GM19372 (cell line): ENCODE measurements around the gene PLAAT5.

ENCODE experiments used
- ATAC-seq: cut with Tn5 transposase; IDR thresholded peaks from one replicate; pipeline ENCODE4 v1.9.1; 2021; ENCODE audit warnings: mild to moderate bottlenecking, low read depth, moderate library complexity; ENCODE audit not compliant: unreplicated experiment

PLAAT5 gene

DNA sequence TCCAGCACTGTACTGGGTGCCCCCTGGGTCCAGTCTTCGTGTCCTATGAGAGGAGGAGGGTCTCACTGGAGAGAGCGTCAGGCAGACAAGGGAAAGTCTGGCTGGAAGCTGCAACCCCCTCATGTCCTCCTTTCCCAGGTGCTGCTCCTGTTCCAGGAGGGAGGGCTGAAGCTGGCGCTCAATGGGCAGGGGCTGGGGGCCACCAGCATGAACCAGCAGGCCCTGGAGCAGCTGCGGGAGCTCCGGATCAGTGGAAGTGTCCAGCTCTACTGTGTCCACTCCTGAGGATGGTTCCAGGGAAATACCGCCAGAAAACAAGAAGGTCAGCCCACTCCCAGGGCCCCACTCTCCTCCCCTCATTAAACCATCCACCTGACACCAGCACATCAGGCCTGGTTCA is 25.1 kb upstream of the PLAAT5 start:
- ATAC-seq = no peak

DNA sequence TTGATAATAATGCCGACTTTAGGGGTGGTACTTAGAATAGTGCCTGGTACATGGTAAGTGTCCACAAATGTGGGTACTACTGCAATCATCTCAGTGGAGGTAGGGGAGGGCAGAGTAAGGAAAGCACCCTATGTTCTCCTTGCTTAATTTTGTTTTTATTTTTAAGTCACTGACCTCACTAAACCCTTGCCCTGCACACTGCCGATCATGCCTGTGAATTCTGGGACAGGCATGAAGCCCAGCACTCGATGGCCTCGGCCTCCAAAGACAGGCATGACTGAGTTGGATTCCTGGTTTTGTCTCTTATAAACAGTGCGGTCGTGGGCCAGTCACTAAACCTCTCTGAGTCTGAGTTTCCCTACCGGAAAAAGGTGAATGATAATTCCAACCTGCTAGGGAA is 21.8 kb upstream of the PLAAT5 start:
- no peak for ATAC-seq

DNA sequence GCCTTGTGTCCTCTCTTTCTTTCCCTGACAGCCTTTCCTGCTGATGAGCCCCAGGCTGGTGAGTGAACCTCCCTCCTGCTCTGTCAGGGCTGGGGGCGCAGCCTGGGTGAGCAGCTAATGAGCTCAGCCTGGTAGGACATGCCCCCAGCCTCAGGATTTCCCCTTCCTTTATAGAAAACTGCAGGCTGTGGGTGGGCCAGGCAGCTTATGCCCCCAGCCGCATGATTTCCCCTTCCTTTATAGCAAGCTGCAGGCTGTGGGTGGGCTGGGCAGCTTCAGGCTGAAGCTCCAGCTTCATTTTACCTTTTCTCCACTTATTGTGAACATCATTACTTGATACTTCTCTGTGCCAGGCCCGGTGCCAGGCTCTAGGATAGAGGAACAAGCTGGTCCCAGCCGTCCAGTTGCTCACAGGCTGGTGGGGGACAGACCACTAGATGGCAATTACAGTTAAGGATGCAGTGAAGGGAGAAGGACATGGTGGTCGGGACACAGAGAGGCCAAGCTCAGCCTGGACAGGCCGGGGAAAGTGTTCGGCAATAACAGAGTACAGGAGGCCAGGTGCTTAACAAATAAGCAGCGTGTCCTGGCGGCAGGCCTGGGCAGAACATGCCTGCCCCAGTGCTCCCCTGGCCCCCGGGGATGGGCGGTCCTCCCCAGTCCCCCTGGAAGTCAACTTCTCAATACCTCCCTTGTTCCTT is 20.2 kb upstream of the PLAAT5 start:
- no peak for ATAC-seq

DNA sequence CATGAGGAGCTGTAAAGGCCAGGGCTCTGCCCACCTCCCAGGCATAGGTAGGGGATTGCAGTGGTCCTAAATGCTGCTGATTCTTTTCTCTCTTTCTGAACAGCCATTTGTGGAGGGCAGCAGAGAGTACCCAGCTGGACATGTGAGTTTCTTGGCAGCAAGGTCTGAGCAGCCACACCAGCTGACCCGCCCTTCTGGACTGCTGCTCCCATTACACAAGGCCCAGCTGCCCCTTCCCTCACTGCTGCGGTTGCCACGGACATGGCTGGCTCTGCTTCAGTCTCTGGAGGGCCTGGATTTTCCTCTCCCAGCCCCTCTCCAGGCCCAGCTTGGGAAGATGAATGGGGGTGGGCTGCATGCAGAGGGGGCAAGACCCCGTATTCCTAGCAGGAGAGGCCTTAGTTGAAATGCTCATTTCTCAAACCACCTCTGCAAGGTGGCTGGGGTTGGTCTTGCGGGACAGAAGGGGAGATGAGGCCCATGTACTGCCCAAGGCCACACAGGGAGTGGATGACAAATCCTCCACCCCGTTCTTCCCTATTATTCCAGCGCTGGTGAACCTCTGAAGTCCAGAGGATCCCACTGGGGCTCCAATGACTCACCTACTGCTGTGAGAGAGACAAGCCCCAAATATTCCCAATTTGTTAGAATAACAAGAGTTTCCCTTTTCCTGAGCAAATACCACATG is 19.5 kb upstream of the PLAAT5 start:
- no peak for ATAC-seq

DNA sequence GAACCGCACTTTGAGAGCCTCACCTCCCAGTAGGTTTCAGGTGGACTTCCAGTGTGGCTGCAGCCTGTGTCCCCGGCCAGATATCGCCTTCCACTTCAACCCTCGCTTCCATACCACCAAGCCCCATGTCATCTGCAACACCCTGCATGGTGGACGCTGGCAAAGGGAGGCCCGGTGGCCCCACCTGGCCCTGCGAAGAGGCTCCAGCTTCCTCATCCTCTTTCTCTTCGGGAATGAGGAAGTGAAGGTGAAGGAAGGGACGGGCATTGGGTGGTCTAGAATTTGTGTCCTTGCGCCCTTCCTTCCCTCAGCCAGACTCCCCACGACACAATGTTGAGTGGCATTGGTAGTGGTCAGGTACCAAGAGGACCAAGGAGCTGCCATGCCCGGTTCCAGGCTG is 17.8 kb upstream of the PLAAT5 start:
- no peak for ATAC-seq

DNA sequence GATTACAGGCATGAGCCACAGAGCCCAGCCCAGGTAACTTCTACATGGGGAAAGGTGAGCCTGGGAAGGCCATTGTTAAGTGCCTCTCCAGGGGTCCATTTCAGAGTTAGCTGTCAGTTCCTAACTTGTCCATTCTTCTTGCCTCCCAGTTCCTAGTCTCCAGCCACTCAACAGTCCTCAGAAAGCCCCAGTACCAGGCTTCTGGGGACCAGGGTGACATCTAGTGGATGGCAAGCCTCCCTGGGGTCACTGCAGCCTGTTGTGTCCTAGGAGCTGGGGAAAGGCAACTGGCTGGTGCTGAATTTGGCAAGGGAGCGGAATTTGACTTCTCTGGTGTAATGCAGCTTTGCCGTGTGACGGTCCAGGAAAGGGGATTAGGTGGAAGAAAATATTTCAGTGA is 17.0 kb upstream of the PLAAT5 start:
- ATAC-seq = no peak

DNA sequence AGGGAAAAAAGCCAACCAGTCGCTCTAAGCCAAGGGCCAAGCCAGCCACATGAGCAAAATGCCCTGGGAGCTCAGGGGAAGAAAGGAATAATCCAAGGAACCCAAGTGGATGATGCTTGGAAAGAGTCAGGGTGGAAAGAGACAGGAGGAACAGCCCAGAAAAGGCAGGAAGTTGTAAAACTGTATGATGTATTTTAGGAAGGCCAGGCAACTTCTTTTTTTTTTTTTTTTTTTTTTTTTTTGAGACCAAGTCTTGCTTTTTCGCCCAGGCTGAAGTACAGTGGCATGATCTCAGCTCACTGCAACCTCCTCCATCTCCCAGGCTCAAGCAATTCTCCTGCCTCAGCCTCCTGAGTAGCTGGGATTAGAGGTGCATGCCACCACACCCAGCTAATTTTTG is 16.5 kb upstream of the PLAAT5 start:
- no peak for ATAC-seq

DNA sequence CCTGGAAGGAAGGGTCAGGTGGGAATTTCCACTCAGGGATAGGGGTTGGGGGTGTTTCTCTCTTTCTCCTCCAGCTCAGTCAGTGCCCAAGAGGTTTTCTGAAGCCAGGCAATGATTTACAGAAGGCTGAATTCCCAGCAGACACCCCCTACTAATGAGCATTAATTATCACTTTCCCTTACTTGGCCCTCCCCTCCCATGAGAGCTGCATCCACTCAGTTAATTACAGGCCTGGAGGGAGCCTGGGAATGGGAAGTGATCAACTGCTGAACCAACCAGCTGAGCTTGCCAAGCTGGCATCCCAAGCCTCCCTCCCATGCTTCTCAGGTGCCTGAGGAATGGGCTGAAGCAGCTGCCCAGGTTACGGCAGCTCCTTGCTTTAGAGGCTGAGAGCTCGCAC is 15.9 kb upstream of the PLAAT5 start:
- no peak for ATAC-seq

DNA sequence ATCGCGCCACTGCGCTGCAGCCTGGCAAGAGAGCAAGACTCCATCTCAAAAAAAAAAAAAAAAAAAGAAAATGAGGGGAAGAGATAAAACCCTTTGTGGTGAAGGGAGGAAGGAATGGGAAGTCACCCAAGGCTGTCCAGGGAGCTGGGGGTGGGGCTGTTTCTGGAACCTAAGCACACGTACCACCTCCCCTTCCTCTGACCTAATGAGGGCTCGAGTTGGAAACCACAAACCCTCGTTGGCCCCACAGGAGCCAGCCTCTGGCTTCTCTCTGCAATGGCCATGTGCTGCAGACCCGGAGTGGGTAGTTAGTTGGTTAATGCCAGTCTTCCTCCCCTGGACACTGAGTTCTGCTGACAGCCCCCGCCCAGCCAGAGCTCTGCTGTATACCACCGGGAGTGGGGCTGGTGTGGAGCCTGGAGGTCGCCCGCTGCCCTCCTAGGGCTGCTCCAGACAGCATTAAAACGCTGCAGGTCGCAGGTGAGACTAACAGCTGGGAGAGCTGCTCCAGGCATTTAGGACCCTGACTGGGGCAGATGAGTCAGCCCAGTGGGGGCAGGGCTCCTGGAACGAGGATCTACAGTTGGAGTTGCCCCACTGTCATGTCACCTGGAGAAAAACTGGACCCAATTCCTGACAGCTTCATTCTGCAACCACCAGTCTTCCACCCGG is 15.0 kb upstream of the PLAAT5 start, which contains the start of gene LGALS12:
Gene LGALS12, plus strand, starts transcription at position 228 of the 672 bp plus-strand sequence. Its CDS starts 375 bp downstream, at position 603.
- no peak for ATAC-seq

DNA sequence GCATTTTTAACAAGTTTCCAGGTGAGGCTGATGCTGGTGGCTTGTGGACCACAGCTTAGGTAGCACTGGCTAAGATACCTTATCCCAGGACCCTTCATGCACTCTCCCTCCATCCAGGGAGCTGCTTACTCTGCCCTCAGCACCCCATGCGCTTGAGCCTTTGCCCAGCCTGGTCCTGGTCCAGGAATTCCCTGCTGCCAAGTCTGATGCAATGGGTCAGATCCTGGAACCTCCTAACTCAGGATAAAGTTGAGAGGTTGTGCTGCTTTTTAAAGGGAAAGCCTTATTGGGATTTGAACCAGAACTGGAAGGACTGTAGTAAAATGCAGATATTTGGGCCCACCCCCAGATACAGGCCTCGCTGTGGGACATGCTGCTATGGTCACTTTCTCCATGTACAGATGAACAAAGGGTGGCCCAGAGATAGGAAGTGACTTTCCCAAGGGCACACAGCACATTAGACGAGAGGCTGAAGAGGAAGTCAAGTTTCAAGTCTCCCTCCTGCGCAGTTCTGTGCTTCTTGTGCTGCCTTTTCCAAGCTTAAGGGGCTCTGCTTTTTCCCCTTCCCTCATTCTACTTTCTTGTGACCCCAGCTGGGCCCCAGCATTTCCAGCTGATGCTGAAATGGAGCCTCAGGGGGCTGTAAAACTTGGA is 14.1 kb upstream of the PLAAT5 start:
- ATAC-seq = no peak

DNA sequence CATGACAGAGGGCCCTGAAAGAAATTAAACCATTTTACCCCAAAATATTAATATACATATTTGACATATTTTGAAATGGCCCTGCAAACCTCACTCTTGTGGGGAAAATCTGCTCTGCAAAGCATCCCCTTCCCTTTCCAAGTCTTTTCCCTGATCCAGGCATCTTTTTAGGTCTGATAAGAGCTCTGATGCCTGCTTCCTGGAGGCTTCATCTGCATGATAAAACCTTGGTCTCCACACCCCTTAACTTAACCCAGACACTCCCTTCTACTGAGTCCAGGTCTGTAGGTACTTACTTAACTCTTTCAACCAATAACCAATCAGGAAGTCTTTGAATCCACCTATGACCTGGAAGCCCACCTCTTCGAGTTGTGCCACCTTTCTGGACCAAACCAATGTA is 13.1 kb upstream of the PLAAT5 start:
- no peak for ATAC-seq

DNA sequence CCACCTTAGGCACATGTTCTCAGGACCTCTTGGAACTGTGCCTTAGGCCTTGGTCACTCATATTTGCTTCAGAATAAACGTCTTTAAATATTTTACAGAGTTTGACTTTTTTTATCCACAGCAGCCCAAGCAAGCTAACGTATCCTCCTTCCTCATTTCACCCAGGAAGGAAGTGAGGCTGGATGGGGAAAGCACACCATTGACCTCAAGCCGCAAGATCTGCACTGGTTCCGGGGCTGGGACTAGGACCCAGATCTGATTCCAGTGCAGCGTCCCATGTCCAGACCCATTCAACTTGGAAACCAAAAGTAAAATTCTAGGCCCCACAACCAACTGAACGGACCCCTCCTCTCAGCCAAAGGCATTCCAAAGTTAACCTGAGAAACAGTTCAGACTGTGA is 12.5 kb upstream of the PLAAT5 start:
- ATAC-seq = no peak

DNA sequence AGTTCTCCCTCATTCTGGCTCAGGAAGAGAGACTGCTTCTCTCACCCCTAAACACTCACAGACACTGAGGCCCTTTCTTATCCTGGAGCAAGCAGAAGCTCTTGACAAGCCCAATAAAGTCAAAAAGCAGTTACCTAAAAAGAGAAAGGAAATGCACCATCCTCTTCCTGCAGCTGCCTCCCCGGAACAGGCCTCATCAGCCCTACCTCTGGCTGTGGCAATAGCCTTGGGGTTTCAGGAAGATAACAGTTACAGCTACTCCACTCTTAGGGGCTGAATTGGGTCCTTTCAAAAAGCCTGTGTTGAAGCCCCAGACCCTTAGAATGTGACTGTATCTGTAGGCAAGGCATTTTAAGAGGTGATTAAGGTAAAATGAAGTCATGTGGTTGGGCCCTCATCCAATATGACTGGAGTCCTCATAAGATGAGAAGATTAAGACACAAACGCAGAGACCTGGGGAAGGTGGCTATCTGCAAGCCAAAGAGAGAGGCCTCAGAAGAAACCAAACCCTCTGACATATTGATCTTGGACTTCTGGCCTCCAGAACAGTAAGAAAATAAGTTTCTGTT is 11.4 kb upstream of the PLAAT5 start:
- ATAC-seq = no peak

DNA sequence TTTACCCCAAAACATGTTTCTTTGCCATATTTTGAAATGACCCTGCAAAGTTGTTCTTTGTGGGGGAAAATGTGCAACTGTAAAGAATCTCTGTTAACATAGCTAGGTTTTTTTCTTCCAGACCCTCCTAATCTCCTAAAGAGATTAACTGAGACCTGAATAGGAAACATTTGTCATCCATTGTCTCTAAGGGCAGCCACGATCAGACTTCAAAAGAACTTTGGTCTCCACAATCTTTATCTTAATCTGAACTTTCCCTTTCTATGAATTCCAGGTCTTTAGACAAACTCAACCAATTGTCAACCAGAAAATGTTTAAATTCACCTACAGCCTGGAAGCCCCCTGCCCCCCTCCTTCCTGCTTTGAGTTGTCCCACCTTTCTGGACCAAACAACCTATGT is 10.3 kb upstream of the PLAAT5 start:
- no peak for ATAC-seq

DNA sequence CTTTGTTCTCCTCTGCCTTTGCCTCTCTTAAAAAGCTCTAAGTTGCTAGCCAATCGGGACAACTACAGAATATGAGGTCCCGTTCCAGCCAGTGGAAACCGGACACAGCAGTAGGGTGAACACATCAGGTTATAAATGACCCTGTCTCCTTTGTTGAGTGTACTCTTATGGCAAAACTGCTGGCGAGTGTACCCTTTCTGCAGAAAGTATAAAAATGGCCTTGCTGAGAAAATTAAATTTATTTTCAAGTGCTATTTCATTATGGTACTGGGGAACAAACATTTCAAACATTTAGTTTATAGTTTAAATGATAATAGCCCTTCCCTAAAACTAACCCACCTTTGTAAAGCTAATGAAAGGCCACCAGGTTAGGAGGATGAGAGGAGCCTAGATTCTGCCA is 8.9 kb upstream of the PLAAT5 start:
- ATAC-seq = no peak

DNA sequence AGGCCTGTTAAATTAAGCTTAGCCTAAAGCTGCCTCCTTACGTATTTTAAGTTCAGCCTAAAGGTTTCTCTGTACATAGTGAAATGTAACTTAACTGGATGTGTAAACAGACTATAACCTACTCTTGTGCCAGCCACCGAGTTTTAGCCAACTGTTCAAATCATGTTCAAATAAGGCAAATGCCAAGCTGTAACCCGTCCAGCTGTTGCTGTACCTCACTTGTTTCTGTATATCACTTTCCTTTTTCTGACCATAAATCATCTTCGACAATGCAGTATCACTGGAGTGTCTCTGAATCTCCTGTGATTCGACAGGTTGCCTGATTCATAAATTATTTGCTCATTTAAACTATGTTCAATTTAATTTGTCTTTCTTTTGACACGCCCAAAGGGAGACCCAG is 4.0 kb upstream of the PLAAT5 start:
- ATAC-seq = no peak

DNA sequence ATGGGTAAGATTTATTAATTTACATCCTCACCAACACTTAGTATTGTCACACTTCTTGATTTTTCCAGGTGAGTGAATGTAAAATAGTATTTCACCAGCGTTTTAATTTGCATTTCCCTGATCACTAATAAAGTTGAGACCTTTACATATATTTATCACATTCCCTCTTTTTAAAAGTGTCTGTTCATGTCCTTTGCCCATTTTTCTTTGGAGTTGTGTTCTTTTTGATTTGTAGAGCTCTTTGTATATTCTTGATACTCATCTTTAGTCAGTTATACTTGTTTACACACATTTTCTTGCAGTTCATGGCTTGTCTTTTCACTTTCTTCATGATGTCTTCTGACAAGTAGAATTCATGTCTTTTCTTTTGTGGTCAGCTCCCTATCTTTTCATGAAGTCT is 2.2 kb upstream of the PLAAT5 start:
- no peak for ATAC-seq

DNA sequence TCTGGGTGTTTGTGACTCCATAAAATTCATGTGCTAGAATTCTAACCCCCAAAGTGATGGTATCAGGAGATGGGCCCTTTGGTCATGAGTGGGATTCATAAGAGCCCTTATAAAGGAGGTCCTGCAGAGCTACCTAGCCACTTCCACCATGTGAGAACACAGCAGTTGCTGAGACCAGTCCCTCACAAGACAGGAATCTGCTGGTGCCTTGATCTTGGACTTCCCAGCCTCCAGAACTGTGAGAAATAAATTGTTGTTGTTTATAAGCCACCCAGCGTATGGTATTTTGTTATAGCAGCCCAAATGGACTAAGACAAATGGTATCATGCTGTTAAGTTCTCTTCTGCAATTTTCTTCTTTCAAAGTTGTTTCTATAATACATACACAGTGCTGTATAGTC is 1.5 kb upstream of the PLAAT5 start:
- no peak for ATAC-seq

DNA sequence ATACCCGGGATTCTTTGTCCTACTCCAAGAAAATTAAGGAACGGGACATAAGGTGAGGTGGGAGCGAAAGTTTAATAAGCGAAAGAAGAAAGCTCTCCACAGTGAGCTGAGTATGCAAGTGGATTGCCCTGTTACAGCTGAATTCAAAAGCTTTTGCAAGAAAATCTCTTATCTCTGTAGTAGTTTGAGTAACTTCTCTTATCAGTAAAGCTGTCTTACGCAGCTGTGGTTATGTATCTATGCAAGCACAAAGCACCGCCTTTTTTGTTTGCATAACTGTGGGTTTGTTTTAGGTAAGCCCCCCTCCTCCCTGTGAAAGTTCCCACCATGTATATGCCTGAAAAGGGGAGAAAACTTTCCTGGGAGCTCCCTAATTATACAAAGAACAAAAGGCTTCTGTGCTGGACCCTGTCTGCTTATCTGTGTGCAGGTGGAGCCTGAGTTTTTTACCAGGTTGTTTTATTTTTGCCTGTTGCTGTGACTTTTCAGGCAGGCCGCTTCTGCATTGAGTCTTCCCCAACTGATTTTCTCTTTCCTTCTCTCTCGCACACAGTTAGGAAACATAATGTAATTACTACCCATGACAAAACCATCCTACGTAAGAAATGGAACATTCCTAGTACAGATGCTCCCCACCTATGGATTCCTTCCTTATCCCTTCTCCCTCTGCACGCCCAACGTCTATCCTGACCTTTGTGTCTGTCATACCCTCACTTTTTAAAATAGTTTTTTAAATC is 837 bp upstream of the PLAAT5 start:
- no peak for ATAC-seq

DNA sequence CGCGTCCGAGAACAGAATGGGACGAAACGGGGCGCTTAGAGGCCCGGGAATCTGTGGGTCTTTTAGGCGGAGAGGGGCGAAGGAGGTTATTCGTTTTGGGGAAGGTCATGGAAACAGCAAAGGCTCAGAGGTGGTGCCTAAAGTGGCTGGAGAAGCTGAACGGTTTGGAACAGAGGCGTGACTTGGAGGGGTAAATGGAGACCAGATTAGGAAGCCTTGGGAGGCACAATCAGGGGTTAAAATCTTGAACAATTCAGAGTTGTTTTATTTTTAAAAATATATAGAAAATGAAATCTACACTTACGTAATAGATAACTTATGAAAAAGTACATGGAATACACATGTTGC is 247 bp upstream of the PLAAT5 start:
- no peak for ATAC-seq
